Effector memory CD8-positive, alpha-beta T cell (primary cell): Measurements from ENCODE around the gene DMRTC2.

Experiments used
- ATAC-seq: fragments of 150-1000 bp; cut with Tn5 transposase; replicated peaks from 2 replicates; pipeline ENCODE4 v1.10.0; 2021; ENCODE audit warnings: mild to moderate bottlenecking, moderate library complexity
- DNase-seq, 3 experiments: peaks; one replicate each; pipeline ENCODE4 v3.0.0; 2021
- H3K27ac Mint-ChIP-seq, 2 donors: one replicate each; pipeline ENCODE4 v1.8.0; 2022; ENCODE audit warnings: mild to moderate bottlenecking in 2 of 2, mixed read lengths in 2 of 2, moderate library complexity in 2 of 2
- H3K27me3 Mint-ChIP-seq, 2 donors: one replicate each; pipeline ENCODE4 v1.8.0; 2022; ENCODE audit warnings: mixed read lengths in 2 of 2
- H3K36me3 Mint-ChIP-seq: one replicate; pipeline ENCODE4 v1.8.0; 2022; ENCODE audit warnings: mild to moderate bottlenecking, moderate library complexity, mixed read lengths; ENCODE audit not compliant: insufficient read depth
- H3K4me1 Mint-ChIP-seq, 2 donors: one replicate each; pipeline ENCODE4 v1.8.0; 2022; ENCODE audit warnings: low read depth in 2 of 2, mixed read lengths in 2 of 2
- H3K4me3 Mint-ChIP-seq, 2 donors: one replicate each; pipeline ENCODE4 v1.8.0; 2022; ENCODE audit warnings: mild to moderate bottlenecking in 2 of 2, mixed read lengths in 2 of 2, moderate library complexity in 2 of 2
- H3K9me3 Mint-ChIP-seq, 2 donors: one replicate each; pipeline ENCODE4 v1.8.0; 2022; ENCODE audit warnings: mixed read lengths in 2 of 2

Gene DMRTC2

DNA sequence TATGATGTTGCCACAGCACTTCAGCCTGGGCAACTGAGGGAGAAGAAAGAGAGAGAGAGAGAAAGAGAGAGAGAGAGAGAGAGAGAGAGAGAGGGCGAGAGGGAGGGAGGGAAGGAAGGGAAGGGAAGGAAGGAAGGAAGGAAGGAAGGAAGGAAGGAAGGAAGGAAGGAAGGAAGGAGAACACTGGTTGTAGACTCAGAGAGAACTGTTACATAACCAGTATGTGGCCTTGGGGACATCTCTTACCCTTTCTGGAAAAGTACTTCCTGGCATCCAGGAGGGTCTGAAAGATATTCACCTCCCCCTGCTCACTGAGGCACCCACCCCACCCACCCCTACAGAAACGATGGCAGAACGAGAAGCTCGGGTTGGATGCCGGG is 35.5 kb downstream of the DMRTC2 start:
- no peak for DNase-seq
- Mint-ChIP-seq H3K27ac (peak overlapping the region; percentile 99), H3K9me3 (no peaks in the 10 kb centered on the region), H3K36me3 (peaks cover 45% of the 10 kb centered on the region), H3K4me3 (peak overlapping the region; percentile 34 to 49), H3K27me3 (no peaks in the 10 kb centered on the region), H3K4me1 (peaks cover 54 to 57% of the 10 kb centered on the region in 2 donors)
- no peak for ATAC-seq

GRCh38 chr19:41882568-41883462 is 38.0 kb downstream of the DMRTC2 start, which contains the start of gene ARHGEF1:
TSS of gene ARHGEF1 (plus strand) at chr19:41883184. CDS start at chr19:41888083, 4,899 bp downstream.
- ATAC-seq (no peak), DNase-seq (peak in 2 of 3 experiments; percentile 37 to 48)
- Mint-ChIP-seq H3K9me3 (no peaks in the 10 kb centered on the region), H3K4me1 (peaks cover 59 to 65% of the 10 kb centered on the region in 2 donors), H3K27ac (peak within 1 kb of the TSS; percentile 91 to 97), H3K4me3 (peak within 1 kb of the TSS; percentile 85 to 91), H3K27me3 (no peaks in the 10 kb centered on the region), H3K36me3 (peaks cover 62% of the 10 kb centered on the region)

DNA sequence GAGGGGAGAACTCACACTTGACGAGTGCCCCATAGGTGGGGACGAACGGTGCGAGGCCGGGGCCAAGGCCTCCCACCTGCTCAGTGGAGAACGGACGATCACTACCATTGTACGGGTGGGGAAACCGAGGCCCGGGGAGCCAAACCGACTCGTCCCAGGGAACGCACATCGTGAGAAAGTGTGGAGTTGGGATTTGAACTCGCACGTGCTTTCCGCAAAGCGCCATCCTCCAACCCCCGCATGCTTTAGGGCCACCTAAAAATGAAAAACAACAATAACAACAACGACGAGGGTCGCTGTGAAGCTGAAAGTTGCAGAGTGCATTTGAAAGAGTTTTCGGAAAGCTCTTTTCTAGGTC is 38.6 kb downstream of the DMRTC2 start:
- H3K27me3 Mint-ChIP-seq, result no peaks in the 10 kb centered on the region
- peaks cover 61 to 69% of the 10 kb centered on the region in 2 donors for H3K4me1 Mint-ChIP-seq
- ATAC-seq, result no peak
- H3K36me3 Mint-ChIP-seq, result peaks cover 69% of the 10 kb centered on the region
- peak overlapping the region; percentile 80 to 91 for H3K4me3 Mint-ChIP-seq
- H3K9me3 Mint-ChIP-seq, result no peaks in the 10 kb centered on the region
- H3K27ac Mint-ChIP-seq, result peak overlapping the region; percentile 91 to 96
- no peak for DNase-seq

DNA sequence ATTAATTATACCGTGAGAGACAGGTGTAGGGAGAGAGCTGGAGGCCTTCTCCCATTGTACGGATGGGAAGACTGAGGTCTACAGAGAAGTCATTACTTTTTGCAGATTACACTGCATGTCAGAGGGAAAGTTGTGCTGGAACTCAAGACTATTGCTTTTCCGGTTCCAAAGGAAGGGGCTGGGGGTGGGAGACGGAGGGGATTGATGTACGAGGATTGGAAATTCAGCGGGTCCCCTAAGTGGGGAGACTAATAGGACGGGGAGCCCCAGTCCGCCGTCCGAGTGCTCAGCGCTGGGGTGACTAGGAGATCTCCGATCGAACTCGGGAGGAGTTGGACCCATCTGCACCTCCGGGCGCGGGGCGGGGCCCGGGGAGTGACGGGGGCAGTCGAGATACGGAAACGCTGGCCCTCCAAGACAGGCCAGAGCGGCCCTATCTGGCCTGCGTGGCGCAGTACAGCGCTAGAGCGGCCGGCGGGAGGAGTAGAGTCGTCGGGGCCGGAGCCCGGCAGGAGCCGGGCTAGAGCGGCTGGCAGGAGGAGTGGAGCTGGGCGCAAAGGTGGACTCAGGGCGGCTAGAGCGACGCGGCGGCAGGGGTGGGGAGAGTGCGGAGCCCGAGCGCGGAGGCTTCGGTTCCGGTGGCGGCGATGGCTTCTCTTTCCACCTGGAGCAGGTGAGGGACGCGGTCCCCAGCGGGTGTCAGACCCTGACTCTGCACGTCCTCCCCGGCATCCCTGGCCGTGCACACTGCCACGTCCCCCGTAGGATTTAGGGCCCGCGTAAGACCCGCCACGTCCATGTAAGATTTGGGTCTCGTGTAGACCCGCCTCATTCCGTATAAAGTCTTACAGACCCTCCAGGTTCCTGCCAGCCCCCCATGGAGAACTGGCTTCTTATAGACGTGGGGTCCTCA is 39.2 kb downstream of the DMRTC2 start:
- DNase-seq, result peak; percentile 77 to 82 (median 82)
- peak; percentile 57 for ATAC-seq
- H3K4me1 Mint-ChIP-seq, result peaks cover 62 to 71% of the 10 kb centered on the region in 2 donors
- peak overlapping the region; percentile 91 to 96 for H3K27ac Mint-ChIP-seq
- peak overlapping the region; percentile 80 to 91 for H3K4me3 Mint-ChIP-seq
- H3K27me3 Mint-ChIP-seq, result no peaks in the 10 kb centered on the region
- peaks cover 75% of the 10 kb centered on the region for H3K36me3 Mint-ChIP-seq
- no peaks in the 10 kb centered on the region for H3K9me3 Mint-ChIP-seq

DNA sequence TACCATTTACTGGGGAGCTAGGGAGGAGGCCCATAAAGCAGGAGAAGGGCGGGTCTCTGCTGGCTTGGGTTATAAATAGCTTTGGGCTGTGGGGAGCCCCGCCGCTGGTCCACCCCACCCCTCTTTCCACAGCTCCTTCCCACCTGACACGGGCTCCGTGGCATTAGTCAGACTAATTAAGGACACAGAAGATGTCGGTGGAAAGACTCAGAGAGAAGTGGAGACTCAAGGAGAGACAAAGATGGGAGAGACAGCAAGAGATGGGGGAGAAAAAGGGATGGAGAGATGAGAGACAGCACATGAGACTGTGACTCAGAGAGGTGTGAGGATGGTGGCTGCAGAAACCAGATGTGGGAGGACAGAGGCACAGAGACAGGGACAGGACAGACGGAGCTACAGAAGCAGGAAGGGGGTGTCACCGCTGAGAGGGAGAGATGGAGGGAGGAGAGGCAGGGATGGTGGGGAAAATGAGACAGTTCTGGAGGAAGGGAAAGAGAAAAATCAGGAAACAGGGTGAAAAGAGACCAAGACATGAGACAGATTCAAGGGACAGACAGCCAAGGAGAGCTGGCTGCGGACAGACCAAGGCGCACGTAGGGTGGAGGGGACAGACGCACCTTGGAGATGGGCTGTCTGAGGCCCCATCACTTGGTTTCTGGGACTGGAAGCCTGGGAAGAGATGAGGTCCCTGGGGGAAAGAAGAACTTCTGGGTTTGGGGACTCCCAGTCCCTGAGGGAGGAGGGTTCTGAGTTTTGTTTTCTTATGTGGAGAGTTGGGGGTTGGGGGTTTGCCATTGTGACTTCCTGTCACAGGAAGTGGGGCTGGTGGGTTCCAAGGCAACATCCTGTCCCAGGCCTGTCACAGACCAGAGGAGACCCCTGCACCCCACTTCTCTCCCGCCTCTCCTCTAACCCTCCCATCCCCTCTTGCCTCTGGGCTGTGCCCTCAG is 42.2 kb downstream of the DMRTC2 start:
- peaks cover 87% of the 10 kb centered on the region for H3K36me3 Mint-ChIP-seq
- H3K4me1 Mint-ChIP-seq, result peaks cover 62 to 76% of the 10 kb centered on the region in 2 donors
- H3K27me3 Mint-ChIP-seq, result no peaks in the 10 kb centered on the region
- DNase-seq (peak; percentile 52 to 78 (median 73)), ATAC-seq (peak; percentile 66)
- H3K9me3 Mint-ChIP-seq, result no peaks in the 10 kb centered on the region
- H3K4me3 Mint-ChIP-seq, result peak overlapping the region; percentile 80 to 91
- peak overlapping the region; percentile 91 to 96 for H3K27ac Mint-ChIP-seq

GRCh38 chr19:41887711-41888382 is 43.0 kb downstream of the DMRTC2 start:
- Mint-ChIP-seq H3K27me3 (no peaks in the 10 kb centered on the region), H3K4me3 (peak overlapping the region; percentile 80 to 91), H3K4me1 (peaks cover 57 to 72% of the 10 kb centered on the region in 2 donors), H3K36me3 (peaks cover 85% of the 10 kb centered on the region), H3K27ac (peak overlapping the region; percentile 91 to 96), H3K9me3 (no peaks in the 10 kb centered on the region)
- ATAC-seq, result peak; percentile 62
- peak; percentile 77 to 79 (median 79) for DNase-seq

- DNase-seq (no peak), ATAC-seq (no peak)
- H3K36me3 Mint-ChIP-seq, result peaks cover 81% of the 10 kb centered on the region
- H3K9me3 Mint-ChIP-seq, result no peaks in the 10 kb centered on the region
- no peaks in the 10 kb centered on the region for H3K27me3 Mint-ChIP-seq
- peaks cover 57 to 73% of the 10 kb centered on the region in 2 donors for H3K4me1 Mint-ChIP-seq
- peak overlapping the region; percentile 91 to 96 for H3K27ac Mint-ChIP-seq
- H3K4me3 Mint-ChIP-seq, result peak overlapping the region; percentile 80 to 91
These were observed 44.1 kb downstream of the DMRTC2 start for GRCh38 chr19:41888926-41889325.

GRCh38 chr19:41889896-41890295 is 45.1 kb downstream of the DMRTC2 start:
- ATAC-seq, result no peak
- H3K27ac Mint-ChIP-seq, result peak overlapping the region; percentile 91 to 96
- no peak for DNase-seq
- peaks cover 57 to 69% of the 10 kb centered on the region in 2 donors for H3K4me1 Mint-ChIP-seq
- H3K36me3 Mint-ChIP-seq, result peaks cover 81% of the 10 kb centered on the region
- H3K9me3 Mint-ChIP-seq, result no peaks in the 10 kb centered on the region
- H3K4me3 Mint-ChIP-seq, result peak overlapping the region; percentile 80 to 91
- no peaks in the 10 kb centered on the region for H3K27me3 Mint-ChIP-seq

DNA sequence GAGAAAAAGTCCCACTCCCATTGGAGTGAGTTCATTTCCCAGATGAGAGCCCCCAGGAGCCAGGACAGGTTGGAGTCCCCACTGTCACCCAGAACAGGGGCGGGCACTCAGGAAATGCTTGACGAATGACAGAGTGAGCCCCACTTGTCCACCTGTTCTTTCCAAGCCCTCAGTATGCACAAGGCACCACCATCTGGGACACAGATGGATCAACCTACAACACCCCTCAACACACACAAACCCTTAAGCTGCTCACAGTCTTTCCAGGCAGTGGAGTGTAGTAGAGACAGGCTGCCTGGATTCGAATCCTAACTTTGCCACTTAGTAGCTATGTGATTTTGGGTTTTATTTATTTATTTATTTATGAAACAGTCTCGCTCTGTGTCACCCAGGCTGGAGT is 46.1 kb downstream of the DMRTC2 start:
- DNase-seq (no peak), ATAC-seq (no peak)
- H3K27ac Mint-ChIP-seq, result peak overlapping the region in 1 of 2 donors; percentile 87
- H3K9me3 Mint-ChIP-seq, result no peaks in the 10 kb centered on the region
- H3K27me3 Mint-ChIP-seq, result no peaks in the 10 kb centered on the region
- peaks cover 86% of the 10 kb centered on the region for H3K36me3 Mint-ChIP-seq
- H3K4me1 Mint-ChIP-seq, result peaks cover 55 to 71% of the 10 kb centered on the region in 2 donors
- H3K4me3 Mint-ChIP-seq, result no peak overlapping the region

DNA sequence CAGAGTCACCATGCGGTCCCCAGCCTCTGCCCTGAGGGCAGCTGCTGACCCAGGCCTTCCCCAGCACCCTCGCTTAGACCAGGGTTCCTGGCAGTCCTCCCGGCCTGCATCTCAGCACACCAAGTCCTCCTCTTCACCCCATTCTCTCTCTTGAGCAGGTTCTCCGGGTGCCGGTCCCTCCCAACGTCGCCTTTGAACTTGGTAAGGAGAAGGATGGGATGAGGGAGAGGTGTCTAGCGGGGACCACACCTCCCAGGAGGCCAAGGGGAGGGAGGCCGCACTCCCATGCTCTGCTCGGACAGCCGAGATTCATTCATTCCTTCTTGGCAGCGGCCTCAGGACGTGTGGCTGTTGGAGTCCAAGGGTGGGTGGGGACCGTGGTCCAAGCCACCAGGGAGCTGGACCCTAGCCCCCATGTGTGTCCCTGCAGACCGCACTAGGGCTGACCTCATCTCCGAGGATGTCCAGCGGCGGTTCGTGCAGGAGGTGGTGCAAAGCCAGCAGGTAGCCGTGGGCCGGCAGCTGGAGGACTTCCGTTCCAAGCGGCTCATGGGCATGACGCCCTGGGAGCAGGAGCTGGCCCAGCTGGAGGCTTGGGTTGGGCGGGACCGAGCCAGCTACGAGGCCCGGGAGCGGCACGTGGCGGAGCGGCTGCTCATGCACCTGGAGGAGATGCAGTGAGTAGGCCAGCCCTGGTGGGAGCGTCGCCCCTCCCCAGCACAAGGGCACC is 47.5 kb downstream of the DMRTC2 start:
- DNase-seq (no peak), ATAC-seq (no peak)
- H3K27me3 Mint-ChIP-seq, result no peaks in the 10 kb centered on the region
- peaks cover 48 to 64% of the 10 kb centered on the region in 2 donors for H3K4me1 Mint-ChIP-seq
- H3K36me3 Mint-ChIP-seq, result peaks cover 78% of the 10 kb centered on the region
- H3K4me3 Mint-ChIP-seq, result peak overlapping the region in 1 of 2 donors; percentile 40
- H3K9me3 Mint-ChIP-seq, result no peaks in the 10 kb centered on the region
- peak overlapping the region; percentile 87 for H3K27ac Mint-ChIP-seq

- Mint-ChIP-seq H3K27ac (peak overlapping the region; percentile 90 to 92), H3K4me3 (peak overlapping the region; percentile 22 to 71), H3K36me3 (peaks cover 78% of the 10 kb centered on the region), H3K9me3 (no peaks in the 10 kb centered on the region), H3K27me3 (no peaks in the 10 kb centered on the region), H3K4me1 (peaks cover 48 to 63% of the 10 kb centered on the region in 2 donors)
- ATAC-seq (peak; percentile 50), DNase-seq (no peak)
These were observed 49.1 kb downstream of the DMRTC2 start for GRCh38 chr19:41893899-41894298.
